Suprapubic skin (tissue), 3 donors: ENCODE data around the gene PRKRA.

ENCODE experiments used
- CTCF ChIP-seq, 2 donors: fragments of 200-600 bp in 1 of 2; fragments of 450-650 bp in 1 of 2; sonication (generic) in 1 of 2; IDR thresholded peaks; one replicate each; pipeline ENCODE4 v1.5.1; 2016 to 2019; ENCODE audit warnings: antibody characterized with exemption in 2 of 2, mild to moderate bottlenecking in 1 of 2, moderate library complexity in 1 of 2
- POLR2A ChIP-seq, 2 donors: fragments of 450-650 bp; IDR thresholded peaks; one replicate each; pipeline ENCODE4 v1.6.1; 2017; ENCODE audit warnings: antibody characterized with exemption in 2 of 2, mild to moderate bottlenecking in 2 of 2, moderate library complexity in 2 of 2

DNA sequence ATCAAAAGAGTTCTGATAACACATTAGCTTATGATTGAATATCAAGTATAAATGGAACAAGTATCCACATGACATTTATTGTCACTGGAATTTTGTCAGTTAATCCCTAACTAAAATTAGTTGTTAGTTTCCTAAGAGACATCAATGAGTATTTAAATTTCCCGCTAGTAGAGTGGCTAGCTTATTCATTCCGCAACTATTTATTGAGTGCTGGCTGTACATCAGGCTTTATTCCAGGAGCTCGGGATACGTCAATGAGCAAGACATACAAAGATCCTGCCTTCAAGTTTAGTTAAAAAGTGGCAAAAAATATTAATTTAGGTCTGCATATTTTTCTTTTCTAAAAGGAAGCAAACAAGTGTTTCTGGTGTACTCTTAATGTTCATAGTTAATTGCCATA lies 59.3 kb downstream of the PRKRA start:
- TF ChIP-seq CTCF (IDR thresholded peaks at IDR 0.05), result no peak
- TF ChIP-seq POLR2A (IDR thresholded peaks at IDR 0.05), result no peak
